Calu3 (cell line): ENCODE measurements around the gene OXER1. TPM values are rescaled to one million over a fixed set of nuclear protein-coding genes. Genes with fewer than 3 reads are reported as not detected.

Experiments
- BruUV-seq: library from RNA; stranded (reverse); fragments of 400-500 nt; replicated peaks from 2 replicates; lab custom pipeline; 2021; lab: Mats Ljungman, UMichigan
- CTCF ChIA-PET: fragments of 300-600 bp; sonication (Branson Sonifier 250); formaldehyde crosslinking; loops from one replicate; lab custom pipeline; 2022; ENCODE audit warnings: antibody characterized with exemption; lab: Charles Lee
- DNase-seq: peaks from one replicate; pipeline ENCODE4 v3.0.0; 2022
- H3K27ac Mint-ChIP-seq: one replicate; pipeline ENCODE4 v1.8.0; 2022; ENCODE audit warnings: mixed read lengths; ENCODE audit not compliant: unreplicated experiment
- H3K27me3 Mint-ChIP-seq: one replicate; pipeline ENCODE4 v1.8.0; 2022; ENCODE audit warnings: mixed read lengths; ENCODE audit not compliant: unreplicated experiment
- H3K36me3 Mint-ChIP-seq: one replicate; pipeline ENCODE4 v1.8.0; 2022; ENCODE audit warnings: mild to moderate bottlenecking, moderate library complexity, mixed read lengths; ENCODE audit not compliant: insufficient read depth, unreplicated experiment
- H3K4me1 Mint-ChIP-seq: one replicate; pipeline ENCODE4 v1.8.0; 2022; ENCODE audit warnings: mild to moderate bottlenecking, low read depth, mixed read lengths; ENCODE audit not compliant: unreplicated experiment
- H3K4me3 Mint-ChIP-seq: one replicate; pipeline ENCODE4 v1.8.0; 2022; ENCODE audit warnings: mild to moderate bottlenecking, low read depth, moderate library complexity, mixed read lengths; ENCODE audit not compliant: unreplicated experiment
- H3K9me3 Mint-ChIP-seq: one replicate; pipeline ENCODE4 v1.8.0; 2022; ENCODE audit warnings: low read depth, mixed read lengths; ENCODE audit not compliant: unreplicated experiment
- intact Hi-C: fragments of 100-400 bp; cut with micrococcal nuclease; formaldehyde crosslinking; loops from one replicate; pipeline ENCODE4 v1.10.0; 2022; ENCODE audit not compliant: unreplicated experiment
- total RNA-seq: library from RNA; stranded (reverse); gene quantifications from 2 replicates; pipeline ENCODE4 v1.2.3, GENCODE V29; 2022
- TF ChIP-seq, protein P1 (sequence below): fragments of 200-600 bp; IDR thresholded peaks from one replicate; pipeline ENCODE4 v1.8.0; 2022; ENCODE audit warnings: antibody characterized with exemption; ENCODE audit not compliant: unreplicated experiment

Gene OXER1
- total RNA-seq, 1 experiment from 2014 or later: 0.59 TPM

GRCh38 chr2:42762823-42763804 is 821 bp downstream of the OXER1 start:
- TF ChIP-seq, protein P1, sequence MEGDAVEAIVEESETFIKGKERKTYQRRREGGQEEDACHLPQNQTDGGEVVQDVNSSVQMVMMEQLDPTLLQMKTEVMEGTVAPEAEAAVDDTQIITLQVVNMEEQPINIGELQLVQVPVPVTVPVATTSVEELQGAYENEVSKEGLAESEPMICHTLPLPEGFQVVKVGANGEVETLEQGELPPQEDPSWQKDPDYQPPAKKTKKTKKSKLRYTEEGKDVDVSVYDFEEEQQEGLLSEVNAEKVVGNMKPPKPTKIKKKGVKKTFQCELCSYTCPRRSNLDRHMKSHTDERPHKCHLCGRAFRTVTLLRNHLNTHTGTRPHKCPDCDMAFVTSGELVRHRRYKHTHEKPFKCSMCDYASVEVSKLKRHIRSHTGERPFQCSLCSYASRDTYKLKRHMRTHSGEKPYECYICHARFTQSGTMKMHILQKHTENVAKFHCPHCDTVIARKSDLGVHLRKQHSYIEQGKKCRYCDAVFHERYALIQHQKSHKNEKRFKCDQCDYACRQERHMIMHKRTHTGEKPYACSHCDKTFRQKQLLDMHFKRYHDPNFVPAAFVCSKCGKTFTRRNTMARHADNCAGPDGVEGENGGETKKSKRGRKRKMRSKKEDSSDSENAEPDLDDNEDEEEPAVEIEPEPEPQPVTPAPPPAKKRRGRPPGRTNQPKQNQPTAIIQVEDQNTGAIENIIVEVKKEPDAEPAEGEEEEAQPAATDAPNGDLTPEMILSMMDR: no peak
- intact Hi-C loops: no loop called here
- DNase-seq: no peak
- Mint-ChIP-seq H3K9me3 (no peaks in the 10 kb centered on the region), H3K4me1 (no peaks in the 10 kb centered on the region), H3K36me3 (peaks cover 5% of the 10 kb centered on the region), H3K27me3 (no peaks in the 10 kb centered on the region), H3K4me3 (no peak overlapping the region), H3K27ac (no peak overlapping the region)
- no TSS peak for BruUV-seq
- CTCF ChIA-PET: no interaction called here

- intact Hi-C loops: no loop called here
- Mint-ChIP-seq H3K4me1 (no peaks in the 10 kb centered on the region), H3K27me3 (no peaks in the 10 kb centered on the region), H3K9me3 (no peaks in the 10 kb centered on the region), H3K27ac (no peak overlapping the region), H3K36me3 (peaks cover 5% of the 10 kb centered on the region), H3K4me3 (no peak overlapping the region)
- DNase-seq: no peak
- TF ChIP-seq, protein P1: no peak
- CTCF ChIA-PET: no interaction called here
- no TSS peak for BruUV-seq
These were observed 1.8 kb downstream of the OXER1 start for GRCh38 chr2:42762155-42762554.

GRCh38 chr2:42761554-42761953 is 2.4 kb downstream of the OXER1 start:
- Mint-ChIP-seq H3K4me3 (no peak overlapping the region), H3K9me3 (no peaks in the 10 kb centered on the region), H3K27ac (no peak overlapping the region), H3K27me3 (no peaks in the 10 kb centered on the region), H3K36me3 (peaks cover 5% of the 10 kb centered on the region), H3K4me1 (no peaks in the 10 kb centered on the region)
- no TSS peak for BruUV-seq
- CTCF ChIA-PET: interaction anchor here (0.6 kb wide), 1 partner anchor 14 kb away, joined by 3 read pairs; no protein-coding TSS in a partner anchor
- TF ChIP-seq, protein P1: no peak
- no peak for DNase-seq
- intact Hi-C loops: no loop called here

- Mint-ChIP-seq H3K27me3 (no peaks in the 10 kb centered on the region), H3K36me3 (peaks cover 5% of the 10 kb centered on the region), H3K9me3 (no peaks in the 10 kb centered on the region), H3K4me3 (no peak overlapping the region), H3K4me1 (no peaks in the 10 kb centered on the region), H3K27ac (no peak overlapping the region)
- DNase-seq: no peak
- intact Hi-C loops: no loop called here
- no TSS peak for BruUV-seq
- TF ChIP-seq, protein P1: no peak
- CTCF ChIA-PET: interaction anchor here (0.7 kb wide), 1 partner anchor 37 kb away, joined by 8 read pairs; no protein-coding TSS in a partner anchor
These were observed 5.2 kb downstream of the OXER1 start for GRCh38 chr2:42758751-42759150.
